ENCODE data around the gene C1QTNF2.

DNA sequence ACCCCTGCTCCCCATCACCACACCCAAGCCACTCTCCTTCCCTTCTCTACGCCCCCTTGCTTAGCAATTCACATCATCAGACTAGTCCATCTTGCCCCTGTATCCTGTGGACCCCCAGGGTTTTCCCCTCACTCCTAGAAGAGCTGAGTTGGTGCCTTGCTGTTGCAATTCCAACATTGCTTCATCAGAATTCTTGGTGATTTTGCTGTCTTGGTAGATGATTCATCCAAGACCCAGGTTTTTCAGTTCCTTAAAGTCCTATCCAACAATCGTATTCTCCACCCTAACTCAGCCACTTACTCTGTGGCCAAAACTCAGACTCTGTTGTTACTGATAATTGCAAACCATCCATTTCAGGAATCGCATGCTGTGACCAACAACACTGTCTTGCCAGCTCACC, 36.7 kb downstream of the C1QTNF2 start:
- TF ChIP-seq, protein P1, sequence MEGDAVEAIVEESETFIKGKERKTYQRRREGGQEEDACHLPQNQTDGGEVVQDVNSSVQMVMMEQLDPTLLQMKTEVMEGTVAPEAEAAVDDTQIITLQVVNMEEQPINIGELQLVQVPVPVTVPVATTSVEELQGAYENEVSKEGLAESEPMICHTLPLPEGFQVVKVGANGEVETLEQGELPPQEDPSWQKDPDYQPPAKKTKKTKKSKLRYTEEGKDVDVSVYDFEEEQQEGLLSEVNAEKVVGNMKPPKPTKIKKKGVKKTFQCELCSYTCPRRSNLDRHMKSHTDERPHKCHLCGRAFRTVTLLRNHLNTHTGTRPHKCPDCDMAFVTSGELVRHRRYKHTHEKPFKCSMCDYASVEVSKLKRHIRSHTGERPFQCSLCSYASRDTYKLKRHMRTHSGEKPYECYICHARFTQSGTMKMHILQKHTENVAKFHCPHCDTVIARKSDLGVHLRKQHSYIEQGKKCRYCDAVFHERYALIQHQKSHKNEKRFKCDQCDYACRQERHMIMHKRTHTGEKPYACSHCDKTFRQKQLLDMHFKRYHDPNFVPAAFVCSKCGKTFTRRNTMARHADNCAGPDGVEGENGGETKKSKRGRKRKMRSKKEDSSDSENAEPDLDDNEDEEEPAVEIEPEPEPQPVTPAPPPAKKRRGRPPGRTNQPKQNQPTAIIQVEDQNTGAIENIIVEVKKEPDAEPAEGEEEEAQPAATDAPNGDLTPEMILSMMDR (IDR thresholded peaks at IDR 0.05; ENCODE audit: low read depth, low read length) = no peak
- TF ChIP-seq POLR2A (IDR thresholded peaks at IDR 0.05; ENCODE audit: extremely low read depth, insufficient read length) = no peak

Measured in NB4 (cell line).